ENCODE results near the gene RABGAP1L. TPM values are rescaled to one million over a fixed set of nuclear protein-coding genes. Genes with fewer than 3 reads are reported as not detected.

Gene RABGAP1L
- total RNA-seq, 1 experiment from 2014 or later: 31.2 TPM

- DNase-seq (ENCODE audit: low read depth, low spot score): no peak
- in situ Hi-C loops (cut with HindIII; ENCODE audit: low pct_unique_long_range_greater_than_20kb, low sequenced_read_pairs): no loop called here
Measured at GRCh38 chr1:174960362-174960761, 801.0 kb downstream of the RABGAP1L start.

- in situ Hi-C loops (cut with HindIII; ENCODE audit: low pct_unique_long_range_greater_than_20kb, low sequenced_read_pairs): no loop called here
- DNase-seq (ENCODE audit: low read depth, low spot score): no peak
Measured at GRCh38 chr1:174963529-174964125, 804.3 kb downstream of the RABGAP1L start.

GRCh38 chr1:174964261-174964971, 805.1 kb downstream of the RABGAP1L start:
- DNase-seq (ENCODE audit: low read depth, low spot score): no peak
- in situ Hi-C loops (cut with HindIII; ENCODE audit: low pct_unique_long_range_greater_than_20kb, low sequenced_read_pairs): no loop called here

- in situ Hi-C loops (cut with HindIII; ENCODE audit: low pct_unique_long_range_greater_than_20kb, low sequenced_read_pairs): no loop called here
- no peak for DNase-seq (ENCODE audit: low read depth, low spot score)
Measured at GRCh38 chr1:174964972-174965361, 805.6 kb downstream of the RABGAP1L start.

- DNase-seq (ENCODE audit: low read depth, low spot score): no peak
- in situ Hi-C loops (cut with HindIII; ENCODE audit: low pct_unique_long_range_greater_than_20kb, low sequenced_read_pairs): no loop called here
Measured at GRCh38 chr1:174965362-174966007, 806.2 kb downstream of the RABGAP1L start.

GRCh38 chr1:174966008-174966572, 806.8 kb downstream of the RABGAP1L start:
- DNase-seq (ENCODE audit: low read depth, low spot score): no peak
- in situ Hi-C loops (cut with HindIII; ENCODE audit: low pct_unique_long_range_greater_than_20kb, low sequenced_read_pairs): no loop called here

- peak; percentile 16 for DNase-seq (ENCODE audit: low read depth, low spot score)
- in situ Hi-C loops (cut with HindIII; ENCODE audit: low pct_unique_long_range_greater_than_20kb, low sequenced_read_pairs): no loop called here
Measured at GRCh38 chr1:174967845-174968705, 808.8 kb downstream of the RABGAP1L start.

DNA sequence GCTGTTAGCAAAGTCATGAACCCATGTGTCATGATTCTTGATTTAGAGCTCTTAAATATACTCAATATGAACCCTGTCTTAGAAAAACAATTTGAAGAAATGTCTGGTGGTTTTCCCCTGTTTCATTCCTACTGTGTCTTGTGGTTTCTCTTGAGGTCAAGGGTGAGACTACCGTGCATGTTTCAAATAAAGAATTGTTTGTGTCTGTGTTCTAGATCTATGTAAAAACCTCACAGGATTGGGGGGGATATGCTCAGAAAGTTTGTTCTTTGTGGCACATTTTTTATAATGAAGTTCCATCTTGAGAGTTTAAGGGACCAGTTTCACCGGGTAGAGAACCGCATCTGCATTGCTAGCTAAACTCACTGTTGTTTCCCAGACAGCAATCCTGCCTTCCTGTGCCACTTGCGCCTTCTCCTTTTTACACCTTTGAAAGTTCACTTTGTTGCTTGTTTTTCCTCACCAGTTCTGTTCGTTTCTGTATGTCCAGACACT, 809.5 kb downstream of the RABGAP1L start:
- in situ Hi-C loops (cut with HindIII; ENCODE audit: low pct_unique_long_range_greater_than_20kb, low sequenced_read_pairs): no loop called here
- DNase-seq (ENCODE audit: low read depth, low spot score): peak; percentile 54

- in situ Hi-C loops (cut with HindIII; ENCODE audit: low pct_unique_long_range_greater_than_20kb, low sequenced_read_pairs): no loop called here
- DNase-seq (ENCODE audit: low read depth, low spot score): no peak
Measured at GRCh38 chr1:174969977-174970376, 810.7 kb downstream of the RABGAP1L start.

DNA sequence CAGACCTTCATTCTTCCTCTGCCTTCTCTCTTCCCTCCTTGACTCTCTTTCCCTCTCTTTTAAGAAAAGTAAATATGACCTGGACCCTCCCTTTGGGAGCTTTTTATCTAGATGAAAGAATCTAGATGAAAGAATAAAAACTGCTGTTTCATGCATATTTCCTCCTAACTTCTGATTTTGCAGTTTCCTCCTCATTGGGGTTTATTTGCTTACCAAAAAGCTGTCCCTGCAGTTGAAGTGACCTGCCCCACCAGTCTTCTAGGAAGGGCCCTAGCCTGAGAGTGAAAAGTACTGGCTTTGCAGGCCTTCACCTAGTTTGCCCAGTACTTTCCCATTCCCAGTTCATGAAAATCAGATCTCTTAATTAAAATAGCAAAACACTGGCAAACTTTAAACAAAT, 812.1 kb downstream of the RABGAP1L start:
- in situ Hi-C loops (cut with HindIII; ENCODE audit: low pct_unique_long_range_greater_than_20kb, low sequenced_read_pairs): no loop called here
- DNase-seq (ENCODE audit: low read depth, low spot score): no peak

DNA sequence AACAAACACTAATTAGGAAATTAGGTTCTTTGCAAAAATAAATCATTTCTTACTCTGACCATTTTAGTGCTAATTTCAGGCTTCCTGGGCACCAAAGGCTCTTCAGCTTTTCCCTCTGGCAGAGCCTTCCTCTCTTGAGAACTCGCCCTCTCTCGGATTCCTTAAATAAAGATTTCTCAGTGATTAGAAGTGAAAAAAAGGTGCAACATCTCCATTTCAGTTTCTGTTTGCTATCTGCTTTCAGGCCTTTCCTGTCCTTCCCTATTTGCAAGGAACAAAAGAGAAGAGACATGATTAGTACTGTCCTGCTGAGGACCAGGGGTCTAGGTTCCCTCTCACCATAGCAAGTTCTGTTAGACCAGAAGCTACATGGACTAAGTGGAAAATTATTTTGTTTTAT, 812.6 kb downstream of the RABGAP1L start:
- in situ Hi-C loops (cut with HindIII; ENCODE audit: low pct_unique_long_range_greater_than_20kb, low sequenced_read_pairs): no loop called here
- DNase-seq (ENCODE audit: low read depth, low spot score): no peak

DNA sequence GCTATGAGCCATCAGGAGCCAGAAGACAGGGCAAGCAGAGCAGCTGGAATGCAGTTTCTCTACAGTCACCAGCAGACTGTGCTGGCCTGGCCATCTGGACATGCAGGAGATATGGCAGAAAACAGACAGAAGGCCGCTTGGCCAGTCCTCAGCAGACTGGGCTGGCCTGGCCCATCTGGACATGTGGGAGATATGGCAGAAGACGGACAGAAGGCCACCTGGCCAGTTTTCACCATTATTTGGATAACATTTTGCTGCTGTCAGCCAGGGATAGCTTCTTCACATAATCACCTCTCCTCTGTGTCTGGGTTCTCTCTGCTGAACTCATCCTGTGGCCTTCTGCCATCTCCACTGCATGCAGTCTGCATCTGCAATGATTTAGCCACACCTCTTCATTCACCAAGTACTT, 815.4 kb downstream of the RABGAP1L start:
- DNase-seq (ENCODE audit: low read depth, low spot score): no peak
- in situ Hi-C loops (cut with HindIII; ENCODE audit: low pct_unique_long_range_greater_than_20kb, low sequenced_read_pairs): no loop called here

DNA sequence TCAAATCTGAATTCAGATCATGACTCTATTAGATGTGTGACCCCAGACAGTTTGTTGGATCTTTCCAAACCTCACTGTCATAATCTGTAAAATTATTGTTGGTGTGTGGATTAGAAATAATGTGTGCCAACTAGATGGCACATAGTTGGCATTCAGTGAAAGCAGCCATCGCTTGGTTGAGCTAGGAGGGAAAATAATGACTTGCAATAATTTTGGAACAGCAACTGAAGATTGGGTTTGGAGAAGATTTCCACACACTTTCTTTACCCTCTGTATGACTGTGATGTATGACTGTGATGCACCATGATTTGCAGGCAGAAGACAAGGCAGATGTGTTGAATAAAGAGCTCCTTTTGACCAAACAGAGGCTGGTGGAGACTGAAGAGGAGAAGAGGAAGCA, 816.4 kb downstream of the RABGAP1L start:
- DNase-seq (ENCODE audit: low read depth, low spot score): no peak
- in situ Hi-C loops (cut with HindIII; ENCODE audit: low pct_unique_long_range_greater_than_20kb, low sequenced_read_pairs): no loop called here

DNA sequence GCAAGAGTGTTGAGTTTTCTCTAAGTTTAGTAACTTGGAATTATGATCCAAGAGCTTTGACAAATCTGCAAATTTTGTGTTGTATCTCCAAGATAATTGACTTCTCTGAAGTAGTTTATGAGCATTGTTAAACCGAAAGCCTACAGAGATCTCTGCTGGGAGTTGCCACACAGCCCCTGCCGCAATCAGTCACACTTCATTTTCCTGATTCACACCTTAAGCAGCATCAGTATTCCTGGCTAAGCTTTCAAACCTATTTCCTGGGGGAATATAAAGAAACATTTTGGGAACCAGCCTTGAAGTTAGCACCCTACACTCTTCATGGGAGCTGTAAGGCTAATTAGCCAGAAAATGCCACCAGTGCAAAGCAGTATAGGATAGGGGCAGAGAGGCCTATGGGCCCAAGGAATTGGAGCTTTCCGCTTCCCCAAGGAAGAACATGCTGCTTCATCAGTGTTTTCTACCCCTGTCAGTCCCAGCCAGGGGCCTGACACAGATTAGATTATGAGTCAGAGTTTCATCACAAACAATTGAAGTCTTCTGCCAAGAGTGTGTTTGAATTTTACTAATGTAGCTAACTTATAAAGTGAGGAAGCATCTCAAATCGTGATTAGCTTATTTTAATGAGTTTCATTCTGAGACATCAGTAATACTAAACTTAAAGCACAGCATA, 817.3 kb downstream of the RABGAP1L start:
- in situ Hi-C loops (cut with HindIII; ENCODE audit: low pct_unique_long_range_greater_than_20kb, low sequenced_read_pairs): no loop called here
- no peak for DNase-seq (ENCODE audit: low read depth, low spot score)

DNA sequence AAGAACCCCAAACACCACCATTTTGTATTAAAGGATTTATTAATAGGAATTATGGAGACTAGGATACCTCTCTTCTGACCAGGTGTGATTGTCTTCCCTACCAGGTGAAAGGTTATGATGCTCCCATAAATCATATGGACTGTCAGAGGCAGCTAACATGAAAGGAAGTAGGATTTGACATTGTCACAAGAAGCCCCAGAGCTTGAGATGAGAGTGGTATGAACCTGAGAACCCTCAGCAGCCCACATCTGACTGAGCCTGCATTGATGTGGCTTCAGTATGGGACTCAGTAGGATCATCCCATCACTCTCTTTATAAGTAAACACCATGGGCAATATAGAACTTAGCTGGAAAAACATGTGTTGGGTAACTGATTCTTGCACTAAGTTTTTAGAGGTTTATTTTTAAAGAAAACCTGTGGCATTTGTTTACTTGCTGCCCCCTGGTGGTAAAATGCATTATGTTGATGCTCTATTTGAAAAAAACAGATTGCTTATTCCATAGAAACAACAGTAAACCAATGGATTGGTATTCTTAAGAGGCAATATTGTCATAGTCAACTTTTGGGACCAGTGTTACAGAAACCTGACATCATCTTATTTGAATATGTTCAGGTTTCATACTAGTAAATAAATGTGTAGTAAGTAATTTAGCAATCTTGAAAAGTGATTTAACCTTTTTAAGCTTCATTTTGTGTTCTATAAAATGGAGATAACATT, 823.8 kb downstream of the RABGAP1L start:
- DNase-seq (ENCODE audit: low read depth, low spot score): peak; percentile 67
- in situ Hi-C loops (cut with HindIII; ENCODE audit: low pct_unique_long_range_greater_than_20kb, low sequenced_read_pairs): no loop called here

- in situ Hi-C loops (cut with HindIII; ENCODE audit: low pct_unique_long_range_greater_than_20kb, low sequenced_read_pairs): no loop called here
- no peak for DNase-seq (ENCODE audit: low read depth, low spot score)
Measured at GRCh38 chr1:174984952-174985351, 825.6 kb downstream of the RABGAP1L start.

GRCh38 chr1:174988539-174988938, 829.2 kb downstream of the RABGAP1L start:
- in situ Hi-C loops (cut with HindIII; ENCODE audit: low pct_unique_long_range_greater_than_20kb, low sequenced_read_pairs): no loop called here
- DNase-seq (ENCODE audit: low read depth, low spot score): no peak
